ENCODE measurements around the gene TOP1. TPM values are rescaled to one million over a fixed set of nuclear protein-coding genes. Genes with fewer than 3 reads are reported as not detected.

TOP1 gene
- total RNA-seq, 8 experiments from 2014 or later, result 20.6 to 99.6 (median 34.0) TPM

GRCh38 chr20:41169791-41170351 is 141.2 kb downstream of the TOP1 start:
- Histone ChIP-seq H3K27ac (no peak overlapping the region), H3K4me3 (no peak overlapping the region), H3K4me1 (replicated peaks in 1 of 2) (no peaks in the 10 kb centered on the region)
- in situ Hi-C loops (cut with MboI; ENCODE audit: low pct_unique_long_range_greater_than_20kb in 2 of 9, low sequenced_read_pairs in 9 of 9, unreplicated experiment in 9 of 9), result loop anchor here in 7 of 9 experiments (10.0 to 25.0 kb wide), 3 partner anchors 165 to 175 kb away; partner anchors contain the start of gene LPIN3 (in 3 of the 7)
- ATAC-seq (replicated peaks in 6 of 8), result peak in 2 of 8 experiments; percentile 49 to 57
- 20 to 100% (median 91%) methylated on average over 1 to 11 of the region's 14 CpGs; no CpG with 5 or more reads in 4 of the 10 experiments for whole genome bisulfite sequencing, 10 experiments

DNA sequence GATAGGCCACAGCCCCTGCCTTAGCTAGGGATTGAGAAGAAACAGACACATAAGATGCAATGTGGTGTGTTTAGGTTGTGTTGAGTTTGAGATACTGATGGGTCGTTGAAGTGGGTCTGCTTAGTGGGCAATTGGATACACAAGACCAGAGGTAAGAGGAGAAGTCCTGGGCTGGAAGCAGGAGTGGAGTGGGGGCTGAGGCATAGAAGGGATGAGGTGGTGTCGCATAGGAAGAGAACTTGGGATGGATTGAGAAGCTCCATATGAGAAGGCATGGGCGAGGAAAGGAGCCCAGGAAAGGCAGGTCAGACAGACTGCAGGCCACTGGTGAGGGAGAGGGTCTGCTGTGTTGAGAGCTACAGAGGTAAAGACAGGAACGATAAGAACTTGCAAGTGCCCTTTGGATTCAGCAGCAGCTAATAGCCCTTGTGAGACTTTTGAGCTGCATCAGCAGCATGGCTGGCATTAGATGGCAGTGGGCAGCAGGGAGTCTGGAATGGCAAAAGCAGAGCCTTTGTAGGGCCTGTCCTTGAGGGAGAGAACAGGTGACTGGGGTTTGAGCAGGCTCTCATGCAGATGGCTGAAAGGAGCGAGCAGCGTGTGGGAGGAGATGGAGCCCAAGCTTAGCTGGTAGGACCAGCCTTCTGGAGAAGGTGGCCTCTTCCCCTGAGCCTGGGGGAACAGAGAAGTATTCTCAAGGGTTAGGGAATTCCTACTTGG is 141.9 kb downstream of the TOP1 start:
- no peak overlapping the region for H3K27ac ChIP-seq
- 67 to 100% (median 98%) methylated on average over 1 to 6 of the region's 6 CpGs; no CpG with 5 or more reads in 2 of the 10 experiments for WGBS, 10 experiments

GRCh38 chr20:41171736-41172295 is 143.2 kb downstream of the TOP1 start:
- Histone ChIP-seq H3K4me1 (replicated peaks in 1 of 2) (no peaks in the 10 kb centered on the region), H3K4me3 (no peak overlapping the region), H3K27ac (no peak overlapping the region)
- in situ Hi-C loops (cut with MboI; ENCODE audit: low pct_unique_long_range_greater_than_20kb in 2 of 9, low sequenced_read_pairs in 9 of 9, unreplicated experiment in 9 of 9), result loop anchor here in 7 of 9 experiments (10.0 to 25.0 kb wide), 3 partner anchors 163 to 173 kb away; partner anchors contain the start of gene LPIN3 (in 3 of the 7)
- WGBS, 10 experiments, result 10 to 100% (median 79%) methylated on average over 1 to 3 of the region's 3 CpGs; no CpG with 5 or more reads in 5 of the 10 experiments
- no peak for ATAC-seq (replicated peaks in 6 of 8)

More for the DNA sequence above, 141.9 kb downstream of the TOP1 start:
- H3K4me3 ChIP-seq, result no peak overlapping the region
- no peaks in the 10 kb centered on the region for H3K4me1 ChIP-seq (replicated peaks in 1 of 2)
- in situ Hi-C loops (cut with MboI; ENCODE audit: low pct_unique_long_range_greater_than_20kb in 2 of 9, low sequenced_read_pairs in 9 of 9, unreplicated experiment in 9 of 9), result loop anchor here in 7 of 9 experiments (10.0 to 25.0 kb wide), 3 partner anchors 164 to 174 kb away; partner anchors contain the start of gene LPIN3 (in 3 of the 7)
- no peak for ATAC-seq (replicated peaks in 6 of 8)

- in situ Hi-C loops (cut with MboI; ENCODE audit: low pct_unique_long_range_greater_than_20kb in 2 of 9, low sequenced_read_pairs in 9 of 9, unreplicated experiment in 9 of 9), result loop anchor here in 7 of 9 experiments (10.0 to 25.0 kb wide), 3 partner anchors 162 to 172 kb away; partner anchors contain the start of gene LPIN3 (in 3 of the 7)
- H3K27ac ChIP-seq, result no peak overlapping the region
- ATAC-seq (replicated peaks in 6 of 8), result peak in 7 of 8 experiments; percentile 4 to 54 (median 48)
- WGBS, 10 experiments, result 41 to 92% (median 81%) methylated on average over 2 to 7 of the region's 18 CpGs; no CpG with 5 or more reads in 3 of the 10 experiments
- no peak overlapping the region for H3K4me3 ChIP-seq
- no peaks in the 10 kb centered on the region for H3K4me1 ChIP-seq (replicated peaks in 1 of 2)
Measured at GRCh38 chr20:41172296-41173140, 143.9 kb downstream of the TOP1 start.

GRCh38 chr20:41173161-41173721 is 144.6 kb downstream of the TOP1 start:
- in situ Hi-C loops (cut with MboI; ENCODE audit: low pct_unique_long_range_greater_than_20kb in 2 of 9, low sequenced_read_pairs in 9 of 9, unreplicated experiment in 9 of 9), result loop anchor here in 7 of 9 experiments (10.0 to 25.0 kb wide), 3 partner anchors 162 to 172 kb away; partner anchors contain the start of gene LPIN3 (in 3 of the 7)
- Histone ChIP-seq H3K27ac (no peak overlapping the region), H3K4me3 (no peak overlapping the region), H3K4me1 (replicated peaks in 1 of 2) (no peaks in the 10 kb centered on the region)
- peak; percentile 81 to 97 (median 96) for ATAC-seq (replicated peaks in 6 of 8)
- WGBS, 10 experiments, result 0 to 40% (median 8%) methylated on average over 1 to 9 of the region's 9 CpGs; no CpG with 5 or more reads in 6 of the 10 experiments

GRCh38 chr20:41173791-41174341 is 145.2 kb downstream of the TOP1 start:
- WGBS, 10 experiments, result 95 to 100% (median 99%) methylated on average over 1 to 11 of the region's 13 CpGs; no CpG with 5 or more reads in 4 of the 10 experiments
- no peak for ATAC-seq (replicated peaks in 6 of 8)
- Histone ChIP-seq H3K4me1 (replicated peaks in 1 of 2) (peaks cover 0 to 4% of the 10 kb centered on the region in 2 donors), H3K4me3 (no peak overlapping the region), H3K27ac (no peak overlapping the region)
- in situ Hi-C loops (cut with MboI; ENCODE audit: low pct_unique_long_range_greater_than_20kb in 2 of 9, low sequenced_read_pairs in 9 of 9, unreplicated experiment in 9 of 9), result loop anchor here in 7 of 9 experiments (10.0 to 25.0 kb wide), 3 partner anchors 161 to 171 kb away; partner anchors contain the start of gene LPIN3 (in 3 of the 7)

Other genes with a start within 250 kb of the TOP1 start
- 100 to 1,000 TPM in 2 of 8 experiments, 10 to 100 TPM in 6; 17.4 to 135 (median 83.0) TPM for gene PLCG1, start 108.7 kb downstream of the TOP1 start, total RNA-seq